K562 (cell line): ENCODE data around the gene CELA1. TPM values are rescaled to one million over a fixed set of nuclear protein-coding genes. Genes with fewer than 3 reads are reported as not detected.

Source experiments
- ATAC-seq: fragments of 200-7000 bp; cut with Tn5 transposase; 3 replicates; pipeline ENCODE4 v1.9.1; 2020; ENCODE audit warnings: moderate library complexity
- BruUV-seq: library from RNA; stranded (reverse); fragments of 400-500 nt; replicated peaks from 2 replicates; lab custom pipeline; 2021; lab: Mats Ljungman, UMichigan
- CTCF ChIA-PET: fragments of 300-600 bp; formaldehyde crosslinking; extraction: SDS; loops from one replicate; lab custom pipeline; 2021; ENCODE audit warnings: low intra/inter-chr PET ratio; lab: Yijun Ruan, JAX
- POLR2A ChIA-PET: fragments of 300-600, 350-650 bp; sonication (Branson Sonifier 250); formaldehyde crosslinking; extraction: SDS; loops from one replicate; lab custom pipeline; 2021; ENCODE audit warnings: antibody characterized with exemption, inconsistent platforms; lab: Yijun Ruan, JAX
- DNase-seq, 4 experiments: peaks; one replicate each; pipeline versions ENCODE4 v3.0.0 to v3.0.0-alpha.2; 2011 to 2018; ENCODE audit warnings: low spot score in 3 of 4, mixed read lengths in 3 of 4; ENCODE audit errors: extremely low read depth in 1 of 4
- FAIRE-seq: peaks from 2 replicates; lab custom pipeline; 2011; peaks lifted over from hg19 to GRCh38; lab: Jason Lieb, UNC
- H2AFZ ChIP-seq: 2 replicates; pipeline ENCODE4 v1.6.0; 2011; ENCODE audit warnings: low read depth, low read length, control low read depth, inconsistent platforms
- H3K27ac ChIP-seq: fragments of 200-600 bp; 3 replicates; pipeline ENCODE4 v1.8.0; 2011; ENCODE audit warnings: low read depth, mild to moderate bottlenecking, control low read depth, inconsistent platforms, low read length, moderate library complexity, mixed read lengths; ENCODE audit errors: extremely low read depth
- H3K27me3 ChIP-seq, 2 experiments: fragments of 300-600 bp in 1 of 2; 2 replicates in 1 of 2; 3 replicates in 1 of 2; pipeline versions ENCODE4 v1.6.0 to v1.8.0; 2011; ENCODE audit warnings: inconsistent platforms in 2 of 2, low read length in 2 of 2, mild to moderate bottlenecking in 1 of 2, mixed read lengths in 1 of 2, moderate library complexity in 1 of 2; ENCODE audit not compliant: control insufficient read depth in 2 of 2, insufficient read depth in 2 of 2
- H3K36me3 ChIP-seq: fragments of 300-600 bp; 3 replicates; pipeline ENCODE4 v1.8.0; 2011; ENCODE audit warnings: mild to moderate bottlenecking, low read length, inconsistent platforms; ENCODE audit not compliant: control insufficient read depth, insufficient read depth
- H3K4me1 ChIP-seq, 2 experiments: fragments of 200-600 bp in 1 of 2; replicated peaks in 1 of 2; 2 replicates in 1 of 2; 3 replicates in 1 of 2; pipeline versions ENCODE4 v1.5.1 to v1.8.0; 2011; ENCODE audit warnings: inconsistent platforms in 2 of 2, low read length in 2 of 2, mild to moderate bottlenecking in 1 of 2, mixed read lengths in 1 of 2, moderate library complexity in 1 of 2; ENCODE audit not compliant: control insufficient read depth in 2 of 2, insufficient read depth in 2 of 2
- H3K4me2 ChIP-seq: 2 replicates; pipeline ENCODE4 v1.6.1; 2011; ENCODE audit warnings: low read length, control low read depth, inconsistent platforms, mixed read lengths; ENCODE audit not compliant: insufficient read depth
- H3K4me3 ChIP-seq: fragments of 200-600 bp; sonication (generic), shearing (Covaris generic); 2 replicates; pipeline ENCODE4 v1.5.1; 2016; ENCODE audit warnings: control low read depth, inconsistent platforms
- H3K79me2 ChIP-seq: fragments of 200-600 bp; 3 replicates; pipeline ENCODE4 v1.8.0; 2011; ENCODE audit warnings: low read length, inconsistent platforms; ENCODE audit not compliant: control insufficient read depth, insufficient read depth
- H3K9ac ChIP-seq, 2 experiments: 2 replicates each; pipeline versions ENCODE4 v1.6.0 to v1.6.1; 2011; ENCODE audit warnings: low read depth in 2 of 2, low read length in 2 of 2, control low read depth in 1 of 2, inconsistent platforms in 1 of 2, mild to moderate bottlenecking in 1 of 2, mixed read lengths in 1 of 2; ENCODE audit not compliant: insufficient read depth in 1 of 2
- H3K9me1 ChIP-seq: one replicate; pipeline ENCODE4 v1.6.0; 2011; ENCODE audit warnings: inconsistent platforms, mild to moderate bottlenecking, low read length, moderate library complexity; ENCODE audit not compliant: control insufficient read depth, insufficient read depth
- H3K9me3 ChIP-seq: replicated peaks from 2 replicates; pipeline ENCODE4 v1.5.1; 2011; ENCODE audit warnings: low read depth, low read length, inconsistent platforms; ENCODE audit not compliant: control insufficient read depth, insufficient read depth
- H4K20me1 ChIP-seq: replicated peaks from 2 replicates; pipeline ENCODE4 v1.6.1; 2011; ENCODE audit warnings: low read length, inconsistent platforms, mixed read lengths; ENCODE audit not compliant: control insufficient read depth, insufficient read depth
- ADNP ChIP-seq: fragments of 200-800 bp; sonication (Bioruptor generic); IDR thresholded peaks from 2 replicates; pipeline ENCODE4 v1.6.1; 2016; ENCODE audit warnings: missing genetic modification characterization, missing compliant biosample characterization
- CHD4 ChIP-seq: fragments of 200-600 bp; sonication (generic); IDR thresholded peaks from 3 replicates; pipeline ENCODE4 v1.6.1; 2012; ENCODE audit warnings: low read depth, mild to moderate bottlenecking, mixed read lengths, low read length, inconsistent platforms; ENCODE audit not compliant: insufficient read depth, insufficient replicate concordance, poor library complexity, severe bottlenecking
- GATA2 ChIP-seq: sonication (generic); formaldehyde crosslinking; IDR thresholded peaks from 2 replicates; pipeline ENCODE4 v1.4.0; 2020; ENCODE audit warnings: mild to moderate bottlenecking, missing genetic modification reagents
- HCFC1 ChIP-seq: IDR thresholded peaks from 2 replicates; pipeline ENCODE4 v1.6.1; 2012; ENCODE audit warnings: low read depth, low read length, improper control_type of control experiment
- HSF4 ChIP-seq: fragments of 250-450 bp; sonication (Bioruptor Pico); IDR thresholded peaks from 2 replicates; pipeline ENCODE4 v2.1.2; 2022; ENCODE audit warnings: mild to moderate bottlenecking, moderate library complexity, borderline replicate concordance
- NCOA6 ChIP-seq: fragments of 450-650 bp; IDR thresholded peaks from 2 replicates; pipeline ENCODE4 v1.6.1; 2017; ENCODE audit warnings: mild to moderate bottlenecking
- NR2C2 ChIP-seq, 2 experiments: fragments of 200-800 bp in 1 of 2; sonication (Bioruptor generic) in 1 of 2; sonication (generic) in 1 of 2; formaldehyde crosslinking in 1 of 2; IDR thresholded peaks; 2 replicates each; pipeline versions ENCODE4 v1.6.1 to v1.8.0; 2016 to 2022; ENCODE audit warnings: mild to moderate bottlenecking in 1 of 2, missing compliant biosample characterization in 1 of 2, missing genetic modification characterization in 1 of 2, missing genetic modification reagents in 1 of 2
- RB1 ChIP-seq: fragments of 450-650 bp; IDR thresholded peaks from 2 replicates; pipeline ENCODE4 v1.6.1; 2017; ENCODE audit warnings: low read depth, mild to moderate bottlenecking
- RBM14 ChIP-seq: fragments of 200-400 bp; formaldehyde crosslinking; IDR thresholded peaks from 2 replicates; pipeline ENCODE4 v1.6.1; 2018; ENCODE audit warnings: low read depth, mild to moderate bottlenecking, low read length, moderate library complexity, borderline replicate concordance; ENCODE audit not compliant: insufficient read depth
- RHOXF2B ChIP-seq: fragments of 250-450 bp; sonication (Bioruptor Pico); conservative IDR thresholded peaks from 2 replicates; pipeline ENCODE4 v1.5.1; 2021
- ZNF655 ChIP-seq: fragments of 250-450 bp; sonication (Bioruptor Pico); IDR thresholded peaks from 2 replicates; pipeline ENCODE4 v1.5.0; 2021
- ZNF780A ChIP-seq: fragments of 250-450 bp; sonication (Bioruptor Pico); IDR thresholded peaks from 2 replicates; pipeline ENCODE4 v1.5.0; 2021; ENCODE audit warnings: mild to moderate bottlenecking
- whole genome bisulfite sequencing: fragments of 100-300 bp; shearing (Covaris generic); methylation state at CpG from one replicate; pipeline ENCODE4 v1.1.6; 2016; ENCODE audit warnings: low coverage, mixed read lengths; ENCODE audit not compliant: insufficient coverage; ENCODE audit errors: missing lambda C conversion rate; 5-methylcytosine and 5-hydroxymethylcytosine counted together
- in situ Hi-C: fragments of 300-500 bp; cut with MboI; formaldehyde crosslinking; loops from 4 replicates; pipeline ENCODE4 v1.15.0; 2018; ENCODE audit warnings: inconsistent platforms, mixed read lengths
- intact Hi-C: fragments of 100-400 bp; cut with micrococcal nuclease; formaldehyde crosslinking; loops from 2 replicates; pipeline ENCODE4 v1.14.2; 2022
- polyA plus RNA-seq, 8 experiments: library from polyadenylated mRNA; depleted of rRNA in 4 of 8; stranded (reverse) in 5 of 8; unstranded in 3 of 8; fragments of >200 nt; fragmentation: Nextera tagmentation in 2 of 8; fragmentation: Illumina TruSeq in 1 of 8; extraction: Ambion mirVana in 2 of 8; extraction: Trizol in 1 of 8; gene quantifications; 2 replicates each; pipeline versions ENCODE4 v1.2.1 to v1.2.3, GENCODE V29; 2011 to 2014; ENCODE audit warnings: inconsistent platforms in 1 of 8, missing spikeins in 1 of 8
- total RNA-seq, 7 experiments: library from RNA; depleted of rRNA in 6 of 7; stranded (reverse); fragments of >200 nt in 6 of 7; fragmentation: Illumina TruSeq in 2 of 7; extraction: Trizol in 2 of 7; gene quantifications; 2 replicates each; pipeline versions ENCODE4 v1.2.1 to v1.2.3, GENCODE V29; 2011 to 2021; ENCODE audit warnings: low replicate concordance in 1 of 7
- TF ChIP-seq, protein P1 (sequence below), 2 experiments: fragments of 450-650 bp; conservative IDR thresholded peaks; 2 replicates each; pipeline ENCODE4 v1.6.1; 2017; ENCODE audit warnings: mild to moderate bottlenecking in 2 of 2, moderate library complexity in 2 of 2
- TF ChIP-seq, protein P2 (sequence below): fragments of 200-800 bp; sonication (Bioruptor generic); IDR thresholded peaks from 2 replicates; pipeline ENCODE4 v1.6.1; 2017; ENCODE audit warnings: missing genetic modification characterization, missing compliant biosample characterization
- TF ChIP-seq, protein P3 (sequence below): fragments of 450-650 bp; formaldehyde crosslinking; conservative IDR thresholded peaks from 2 replicates; pipeline ENCODE4 v1.4.0; 2022; ENCODE audit warnings: mild to moderate bottlenecking, missing genetic modification characterization

CELA1 gene
- total and polyA plus RNA-seq, 9 of the 15 experiments (the other 6 are each of a cell fraction or from before 2014, with no cell fraction given) = 0.06 to 0.27 (median 0.22) TPM; not detected in 6

GRCh38 chr12:51374856-51375255 is 28.4 kb upstream of the CELA1 start:
- no peak for FAIRE-seq

More at GRCh38 chr12:51374856-51375255, 28.4 kb upstream of the CELA1 start:
- TF ChIP-seq NR2C2 (CRISPR knock-in tag; IDR thresholded peaks at IDR 0.05) = no peak
- no peak for TF ChIP-seq NR2C2 (tag; IDR thresholded peaks at IDR 0.05)
- TF ChIP-seq ADNP = no peak
- TF ChIP-seq GATA2 = no peak
- no peak for TF ChIP-seq RBM14
- TF ChIP-seq, protein P1, sequence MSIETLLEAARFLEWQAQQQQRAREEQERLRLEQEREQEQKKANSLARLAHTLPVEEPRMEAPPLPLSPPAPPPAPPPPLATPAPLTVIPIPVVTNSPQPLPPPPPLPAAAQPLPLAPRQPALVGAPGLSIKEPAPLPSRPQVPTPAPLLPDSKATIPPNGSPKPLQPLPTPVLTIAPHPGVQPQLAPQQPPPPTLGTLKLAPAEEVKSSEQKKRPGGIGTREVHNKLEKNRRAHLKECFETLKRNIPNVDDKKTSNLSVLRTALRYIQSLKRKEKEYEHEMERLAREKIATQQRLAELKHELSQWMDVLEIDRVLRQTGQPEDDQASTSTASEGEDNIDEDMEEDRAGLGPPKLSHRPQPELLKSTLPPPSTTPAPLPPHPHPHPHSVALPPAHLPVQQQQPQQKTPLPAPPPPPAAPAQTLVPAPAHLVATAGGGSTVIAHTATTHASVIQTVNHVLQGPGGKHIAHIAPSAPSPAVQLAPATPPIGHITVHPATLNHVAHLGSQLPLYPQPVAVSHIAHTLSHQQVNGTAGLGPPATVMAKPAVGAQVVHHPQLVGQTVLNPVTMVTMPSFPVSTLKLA (conservative IDR thresholded peaks at IDR 0.05) = no peak
- TF ChIP-seq ZNF780A (CRISPR knock-in tag) = no peak
- TF ChIP-seq, protein P2, sequence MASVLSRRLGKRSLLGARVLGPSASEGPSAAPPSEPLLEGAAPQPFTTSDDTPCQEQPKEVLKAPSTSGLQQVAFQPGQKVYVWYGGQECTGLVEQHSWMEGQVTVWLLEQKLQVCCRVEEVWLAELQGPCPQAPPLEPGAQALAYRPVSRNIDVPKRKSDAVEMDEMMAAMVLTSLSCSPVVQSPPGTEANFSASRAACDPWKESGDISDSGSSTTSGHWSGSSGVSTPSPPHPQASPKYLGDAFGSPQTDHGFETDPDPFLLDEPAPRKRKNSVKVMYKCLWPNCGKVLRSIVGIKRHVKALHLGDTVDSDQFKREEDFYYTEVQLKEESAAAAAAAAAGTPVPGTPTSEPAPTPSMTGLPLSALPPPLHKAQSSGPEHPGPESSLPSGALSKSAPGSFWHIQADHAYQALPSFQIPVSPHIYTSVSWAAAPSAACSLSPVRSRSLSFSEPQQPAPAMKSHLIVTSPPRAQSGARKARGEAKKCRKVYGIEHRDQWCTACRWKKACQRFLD = no peak
- TF ChIP-seq HCFC1 = no peak
- TF ChIP-seq HSF4 (CRISPR knock-in tag) = no peak
- no peak for TF ChIP-seq RHOXF2B
- no peak for TF ChIP-seq RB1
- no peak for TF ChIP-seq NCOA6
- no peak for TF ChIP-seq CHD4
- no peak for TF ChIP-seq ZNF655 (CRISPR knock-in tag)
- TF ChIP-seq, protein P3, sequence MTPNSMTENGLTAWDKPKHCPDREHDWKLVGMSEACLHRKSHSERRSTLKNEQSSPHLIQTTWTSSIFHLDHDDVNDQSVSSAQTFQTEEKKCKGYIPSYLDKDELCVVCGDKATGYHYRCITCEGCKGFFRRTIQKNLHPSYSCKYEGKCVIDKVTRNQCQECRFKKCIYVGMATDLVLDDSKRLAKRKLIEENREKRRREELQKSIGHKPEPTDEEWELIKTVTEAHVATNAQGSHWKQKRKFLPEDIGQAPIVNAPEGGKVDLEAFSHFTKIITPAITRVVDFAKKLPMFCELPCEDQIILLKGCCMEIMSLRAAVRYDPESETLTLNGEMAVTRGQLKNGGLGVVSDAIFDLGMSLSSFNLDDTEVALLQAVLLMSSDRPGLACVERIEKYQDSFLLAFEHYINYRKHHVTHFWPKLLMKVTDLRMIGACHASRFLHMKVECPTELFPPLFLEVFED = no peak
- Histone ChIP-seq H3K9me3 (no peaks in the 10 kb centered on the region), H3K79me2 (no peaks in the 10 kb centered on the region), H4K20me1 (no peaks in the 10 kb centered on the region), H3K9ac (no peak overlapping the region), H3K27me3 (no peaks in the 10 kb centered on the region), H3K4me1 (peaks cover 0 to 3% of the 10 kb centered on the region in 2 experiments; a peak in 3 of 5 replicates), H3K27ac (no peak overlapping the region), H3K4me2 (no peak overlapping the region), H3K9me1 (no peaks in the 10 kb centered on the region), H3K4me3 (no peak overlapping the region), H3K36me3 (no peaks in the 10 kb centered on the region), H2AFZ (no peak overlapping the region)
- intact Hi-C loops = no loop called here
- ChIA-PET CTCF (no interaction called here), POLR2A (interaction anchor here (1.8 kb wide), 1 partner anchor 12 kb away, joined by 6 read pairs; no protein-coding TSS in a partner anchor)
- in situ Hi-C loops = no loop called here
- ATAC-seq (no peak), DNase-seq (no peak)
- WGBS = 48% methylated on average over 5 of the region's 5 CpGs
- no TSS peak for BruUV-seq
